GM21423 (cell line): ENCODE data around the gene RTN4R.

Experiments
- ATAC-seq: cut with Tn5 transposase; IDR thresholded peaks from one replicate; pipeline ENCODE4 v1.9.1; 2021; ENCODE audit warnings: mild to moderate bottlenecking, moderate library complexity; ENCODE audit not compliant: unreplicated experiment

Gene RTN4R

GRCh38 chr22:20204806-20205205, 63.3 kb downstream of the RTN4R start:
- ATAC-seq = no peak

DNA sequence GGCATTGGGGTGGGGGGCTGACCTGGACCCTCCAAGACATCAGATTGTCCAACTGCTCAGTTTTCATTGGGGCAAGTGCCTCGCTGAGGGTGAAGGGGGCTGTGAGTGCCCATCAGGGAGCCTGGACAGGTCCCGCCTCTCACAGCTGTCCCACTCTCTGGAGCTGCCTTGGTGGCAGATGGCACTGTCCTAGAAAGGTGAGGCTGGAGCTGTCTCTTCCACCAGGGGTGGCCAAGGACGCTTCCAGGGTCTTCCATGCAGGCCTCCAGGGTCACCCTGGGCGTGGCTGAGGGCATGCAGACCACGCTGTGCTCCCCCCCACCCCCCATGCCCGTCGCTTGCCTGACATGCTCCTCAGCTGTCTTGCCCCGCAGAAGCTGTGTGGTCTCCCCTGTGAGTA, 63.8 kb downstream of the RTN4R start:
- no peak for ATAC-seq

GRCh38 chr22:20203552-20204201, 64.4 kb downstream of the RTN4R start:
- no peak for ATAC-seq

DNA sequence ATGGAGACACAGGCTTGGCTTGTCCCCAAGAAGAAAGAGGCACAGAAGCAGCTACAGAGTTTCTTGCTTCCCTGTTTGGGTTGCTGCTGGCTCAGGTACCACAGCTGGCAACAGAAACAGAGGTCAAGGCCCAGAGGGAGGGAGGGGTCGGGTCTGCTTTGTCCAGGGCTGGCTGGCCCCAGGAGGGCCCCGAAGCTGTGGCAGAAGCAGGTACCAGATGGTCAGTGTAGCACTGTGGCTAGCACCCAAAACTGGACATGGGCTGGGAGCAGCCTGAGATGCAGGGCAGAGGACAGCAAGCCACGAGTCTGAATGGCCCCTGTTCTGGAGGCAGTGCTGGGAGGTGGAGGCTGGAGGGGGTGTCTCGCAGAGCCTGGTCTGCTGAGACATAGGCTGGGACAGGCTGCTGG, 65.0 kb downstream of the RTN4R start:
- ATAC-seq = no peak

DNA sequence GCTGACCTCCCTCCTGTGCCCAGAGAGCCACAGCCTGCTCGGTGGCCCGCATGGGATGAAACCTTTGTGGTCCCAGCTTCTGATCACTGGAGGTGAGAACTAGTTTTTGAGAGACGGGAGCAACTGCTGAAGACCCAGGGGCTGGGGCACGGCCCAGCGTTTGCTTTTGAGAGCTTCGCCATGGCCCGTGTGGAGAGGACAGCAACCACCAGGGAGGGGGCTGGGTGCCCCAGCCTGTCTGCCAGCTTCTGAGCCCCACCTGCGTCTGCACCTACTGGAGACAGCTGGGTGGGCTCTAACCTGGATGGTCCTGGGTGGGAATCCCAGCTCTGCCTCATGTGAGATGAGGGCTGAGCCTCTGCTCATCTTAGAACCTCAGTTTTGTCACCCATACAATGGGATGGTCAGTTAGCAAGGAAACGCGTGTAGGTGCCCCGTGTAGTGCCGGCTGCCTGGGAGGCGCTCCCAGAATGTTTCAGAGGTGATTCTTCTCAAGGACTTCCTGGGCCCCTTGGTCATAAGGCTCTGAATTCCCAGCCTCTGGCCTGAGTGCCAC, 66.2 kb downstream of the RTN4R start:
- ATAC-seq = no peak

GRCh38 chr22:20199906-20200305, 68.2 kb downstream of the RTN4R start:
- no peak for ATAC-seq

DNA sequence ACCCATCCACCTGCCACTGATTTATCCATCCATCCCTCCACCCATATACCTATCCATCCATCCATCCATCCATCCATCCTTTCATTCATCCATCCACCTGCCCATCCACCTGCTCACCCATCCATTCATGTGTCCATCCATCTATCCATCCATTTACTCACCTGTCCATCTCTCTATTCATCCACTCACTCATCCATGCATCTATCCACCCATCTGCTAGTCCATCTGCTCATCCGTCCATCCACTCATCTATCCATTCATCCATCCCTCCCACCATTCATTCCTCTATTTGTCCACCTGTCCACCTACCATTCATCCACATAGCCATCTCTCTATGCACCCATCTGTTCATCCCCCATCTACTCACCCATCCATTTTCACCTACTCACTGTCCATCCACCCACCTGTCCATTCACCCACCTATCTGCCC, 68.7 kb downstream of the RTN4R start:
- no peak for ATAC-seq

GRCh38 chr22:20198557-20199319, 69.4 kb downstream of the RTN4R start:
- ATAC-seq = no peak

DNA sequence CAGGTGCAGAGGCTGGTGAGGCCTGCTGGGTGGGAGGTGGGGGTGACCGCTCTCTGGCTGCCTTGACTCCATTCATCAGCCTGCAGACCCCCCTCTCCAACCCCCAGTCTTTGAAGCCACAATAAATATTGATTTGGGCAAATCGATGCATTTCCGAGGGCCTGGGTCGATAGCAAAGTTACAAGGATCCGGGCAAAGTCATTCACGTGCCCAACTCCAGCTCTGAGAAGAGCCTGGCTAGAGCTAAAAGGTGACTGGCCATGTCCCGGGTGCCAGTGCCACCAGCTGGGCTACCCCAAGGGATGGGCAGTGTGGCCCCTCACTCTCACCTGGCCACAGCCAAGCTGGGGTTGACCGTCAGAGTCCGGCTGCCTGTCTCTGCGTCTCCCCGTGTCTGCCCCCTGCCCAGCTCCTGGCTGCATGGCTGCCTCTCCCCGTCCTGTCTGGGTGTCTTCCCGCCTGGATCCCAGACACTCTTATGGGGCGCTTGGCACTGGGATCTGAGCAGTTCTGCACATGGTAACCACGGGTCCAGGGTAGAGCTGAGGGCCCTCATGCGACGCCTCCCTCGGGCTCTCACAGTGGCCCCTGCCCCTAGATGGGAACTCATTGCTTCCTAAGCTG, 70.6 kb downstream of the RTN4R start:
- no peak for ATAC-seq

GRCh38 chr22:20196094-20196842, 71.8 kb downstream of the RTN4R start:
- no peak for ATAC-seq

DNA sequence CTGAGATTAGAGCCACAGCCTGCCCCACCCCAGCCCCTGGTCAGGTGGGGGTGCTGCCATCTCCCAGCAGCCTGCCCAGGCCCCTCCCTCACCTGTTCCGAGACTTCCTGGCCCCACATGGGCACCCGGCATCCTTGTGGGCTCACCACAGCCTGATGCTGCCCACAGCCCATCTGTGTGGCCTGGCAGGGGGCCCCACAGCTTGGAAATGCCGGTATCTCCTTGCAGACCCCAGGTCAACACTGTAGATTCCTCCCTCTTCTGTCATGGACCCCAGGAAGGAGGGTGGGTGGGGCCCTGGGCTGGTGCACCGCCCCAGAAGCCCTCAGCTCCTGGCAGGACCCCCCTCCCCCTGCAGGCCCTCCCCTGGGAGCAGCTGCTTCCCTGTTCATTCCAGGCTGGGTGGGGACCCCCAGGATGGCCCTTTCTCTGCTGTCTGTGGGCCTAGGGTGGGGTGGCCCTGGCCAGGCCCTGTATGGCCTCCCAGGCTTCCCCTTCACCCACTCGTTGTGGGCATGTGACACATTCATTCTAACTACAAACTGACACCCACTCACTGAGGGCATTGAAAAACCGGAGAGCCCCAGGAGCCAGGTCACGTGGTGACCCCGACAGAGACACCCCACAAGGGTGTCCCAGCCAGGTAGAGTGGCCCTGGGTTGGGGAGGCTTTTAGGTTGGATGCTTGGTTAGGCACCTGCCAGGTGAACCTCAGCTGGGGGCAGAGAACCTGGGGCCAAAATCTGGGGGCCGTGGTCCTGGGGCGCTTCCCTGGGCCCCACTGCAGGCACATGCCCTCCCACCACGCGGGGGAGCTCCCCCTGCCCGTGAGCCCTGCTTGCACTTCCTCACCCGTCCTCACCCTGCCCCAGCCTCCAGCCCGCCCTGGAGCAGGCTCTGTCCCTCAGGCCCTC, 73.2 kb downstream of the RTN4R start:
- no peak for ATAC-seq

DNA sequence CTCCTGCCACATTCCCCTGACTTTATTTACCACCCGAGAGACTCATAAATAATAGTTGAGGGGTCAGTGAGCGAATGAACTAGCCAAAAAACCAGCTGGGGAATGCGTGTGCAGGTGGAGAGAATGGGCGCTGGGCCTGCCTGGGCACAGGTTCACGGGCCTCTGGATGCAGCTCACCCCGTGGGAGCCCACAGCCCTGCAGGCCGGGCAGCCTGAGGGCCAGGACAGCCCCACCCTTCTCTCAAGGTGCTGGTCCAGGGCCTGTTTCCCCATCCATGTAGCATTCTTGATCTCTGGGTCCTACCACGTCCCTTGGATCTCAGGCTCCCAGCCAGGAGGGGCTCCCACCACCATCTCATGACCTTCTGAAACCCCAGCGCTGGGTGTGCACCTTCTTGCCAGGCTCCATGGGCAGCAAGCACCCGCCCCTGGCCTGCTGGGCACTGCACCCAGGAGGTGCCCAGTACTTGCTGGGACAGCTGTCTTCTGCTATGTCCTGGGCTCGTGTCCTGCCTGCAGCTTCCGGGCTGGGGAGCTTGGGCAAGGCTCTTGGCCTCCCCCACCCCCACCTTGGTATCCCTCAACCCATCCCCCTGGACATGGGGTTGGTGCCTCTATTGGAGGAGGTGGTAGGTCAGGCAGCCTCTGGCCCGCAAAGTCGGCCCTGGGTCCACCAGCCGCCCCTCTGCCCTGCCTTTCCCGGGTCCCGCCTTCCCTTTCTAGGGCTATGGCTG, 74.2 kb downstream of the RTN4R start:
- no peak for ATAC-seq

GRCh38 chr22:20192972-20193760, 75.0 kb downstream of the RTN4R start:
- ATAC-seq = no peak

- ATAC-seq = no peak
These were observed 75.7 kb downstream of the RTN4R start for GRCh38 chr22:20192293-20192971.

- ATAC-seq = no peak
These were observed 76.3 kb downstream of the RTN4R start for GRCh38 chr22:20191803-20192202.
